Smooth muscle cell (in vitro differentiated cells): Measurements from ENCODE around the gene TRMT2A. TPM values are rescaled to one million over a fixed set of nuclear protein-coding genes. Genes with fewer than 3 reads are reported as not detected.
"Not testable (repeated sequence)": the region's sequence is repeated elsewhere in the genome, so short reads cannot be mapped to it uniquely, and the experiment has no call there.

Experiments
- DNase-seq: peaks from one replicate; lab custom pipeline; 2025; ENCODE audit not compliant: unreplicated experiment; lab: John Stamatoyannopoulos, UW
- H2AFZ ChIP-seq: fragments of 200-600 bp; sonication (generic); 2 replicates; pipeline ENCODE4 v1.6.0; 2016; ENCODE audit warnings: antibody characterized with exemption, low read depth, mild to moderate bottlenecking
- H3F3A ChIP-seq: fragments of 200-600 bp; sonication (generic); 2 replicates; pipeline ENCODE4 v1.6.0; 2017; ENCODE audit warnings: antibody characterized with exemption, low read depth
- H3K27ac ChIP-seq: fragments of 200-600 bp; sonication (generic); 2 replicates; pipeline ENCODE4 v1.5.1; 2016; ENCODE audit warnings: low read depth, mild to moderate bottlenecking
- H3K27me3 ChIP-seq: fragments of 200-600 bp; sonication (generic); 2 replicates; pipeline ENCODE4 v1.6.1; 2016; ENCODE audit warnings: low read depth, mild to moderate bottlenecking
- H3K36me3 ChIP-seq: fragments of 200-600 bp; sonication (generic); 2 replicates; pipeline ENCODE4 v1.5.1; 2016; ENCODE audit warnings: low read depth
- H3K4me1 ChIP-seq: fragments of 200-600 bp; sonication (generic); 2 replicates; pipeline ENCODE4 v1.5.1; 2016; ENCODE audit warnings: low read depth
- H3K4me2 ChIP-seq: fragments of 200-600 bp; sonication (generic); 2 replicates; pipeline ENCODE4 v1.6.0; 2016; ENCODE audit warnings: mild to moderate bottlenecking
- H3K4me3 ChIP-seq: fragments of 200-600 bp; sonication (generic); 2 replicates; pipeline ENCODE4 v1.5.1; 2016; ENCODE audit warnings: mild to moderate bottlenecking
- H3K79me2 ChIP-seq: fragments of 200-600 bp; sonication (generic); 2 replicates; pipeline ENCODE4 v1.6.0; 2016; ENCODE audit warnings: low read depth, mild to moderate bottlenecking
- H3K9ac ChIP-seq: fragments of 200-600 bp; sonication (generic); 2 replicates; pipeline ENCODE4 v1.6.0; 2016; ENCODE audit warnings: low read depth
- H3K9me3 ChIP-seq: fragments of 200-600 bp; sonication (generic); replicated peaks from 2 replicates; pipeline ENCODE4 v1.5.1; 2016; ENCODE audit warnings: low read depth
- H4K20me1 ChIP-seq: fragments of 200-600 bp; sonication (generic); 2 replicates; pipeline ENCODE4 v1.6.0; 2016; ENCODE audit warnings: low read depth
- WGBS: methylation state at CpG from one replicate; pipeline ENCODE4 v1.1.7; 2016; ENCODE audit warnings: low lambda C conversion rate; 5-methylcytosine and 5-hydroxymethylcytosine counted together
- polyA plus RNA-seq: library from polyadenylated mRNA; unstranded; fragments of >200 nt; fragmentation: Nextera tagmentation; extraction: Ambion mirVana; gene quantifications from 2 replicates; pipeline ENCODE4 v1.2.1, GENCODE V29; 2016
- total RNA-seq: library from RNA; depleted of rRNA; stranded (reverse); fragments of >200 nt; gene quantifications from 2 replicates; pipeline ENCODE4 v1.2.3, GENCODE V29; 2014
- TF ChIP-seq, protein P1 (sequence below): fragments of 200-600 bp; sonication (generic); IDR thresholded peaks from 2 replicates; pipeline ENCODE4 v1.5.1; 2017; ENCODE audit warnings: borderline replicate concordance, mild to moderate bottlenecking, antibody characterized with exemption; ENCODE audit not compliant: insufficient read depth, poor library complexity, severe bottlenecking

The TRMT2A gene
- total and polyA plus RNA-seq, 2 experiments from 2014 or later, result 21.1 to 32.1 TPM

DNA sequence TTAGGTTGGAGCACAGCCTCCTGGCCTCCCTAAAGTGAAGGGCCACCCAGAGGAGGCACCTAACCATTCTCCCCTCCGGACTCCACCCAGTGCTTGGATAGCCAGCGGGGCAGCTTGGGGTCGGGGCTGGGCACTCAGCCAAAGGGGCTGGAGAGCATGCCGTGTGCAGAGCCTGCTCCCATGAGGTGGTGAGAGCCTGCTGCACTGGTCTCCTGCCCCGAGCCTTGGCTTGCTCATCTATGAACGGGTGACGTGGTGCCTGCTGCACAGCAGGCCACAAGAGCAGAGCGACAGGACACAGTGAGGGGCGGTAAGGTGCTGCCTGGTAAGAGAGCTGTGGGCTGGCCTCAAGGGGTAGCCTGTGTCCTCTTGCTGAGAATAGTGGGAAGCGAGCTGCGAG, 47.8 kb upstream of the TRMT2A start:
- WGBS, result 99% methylated on average over 11 of the region's 11 CpGs
- Histone ChIP-seq H3K4me1 (no peaks in the 10 kb centered on the region), H2AFZ (no peak overlapping the region), H3K36me3 (no peaks in the 10 kb centered on the region), H3K79me2 (no peaks in the 10 kb centered on the region), H3K27me3 (no peaks in the 10 kb centered on the region), H4K20me1 (no peaks in the 10 kb centered on the region), H3K9ac (no peak overlapping the region), H3K4me3 (no peak overlapping the region), H3K27ac (no peak overlapping the region), H3F3A (no peaks in the 10 kb centered on the region), H3K9me3 (no peaks in the 10 kb centered on the region), H3K4me2 (no peak overlapping the region)
- TF ChIP-seq, protein P1, sequence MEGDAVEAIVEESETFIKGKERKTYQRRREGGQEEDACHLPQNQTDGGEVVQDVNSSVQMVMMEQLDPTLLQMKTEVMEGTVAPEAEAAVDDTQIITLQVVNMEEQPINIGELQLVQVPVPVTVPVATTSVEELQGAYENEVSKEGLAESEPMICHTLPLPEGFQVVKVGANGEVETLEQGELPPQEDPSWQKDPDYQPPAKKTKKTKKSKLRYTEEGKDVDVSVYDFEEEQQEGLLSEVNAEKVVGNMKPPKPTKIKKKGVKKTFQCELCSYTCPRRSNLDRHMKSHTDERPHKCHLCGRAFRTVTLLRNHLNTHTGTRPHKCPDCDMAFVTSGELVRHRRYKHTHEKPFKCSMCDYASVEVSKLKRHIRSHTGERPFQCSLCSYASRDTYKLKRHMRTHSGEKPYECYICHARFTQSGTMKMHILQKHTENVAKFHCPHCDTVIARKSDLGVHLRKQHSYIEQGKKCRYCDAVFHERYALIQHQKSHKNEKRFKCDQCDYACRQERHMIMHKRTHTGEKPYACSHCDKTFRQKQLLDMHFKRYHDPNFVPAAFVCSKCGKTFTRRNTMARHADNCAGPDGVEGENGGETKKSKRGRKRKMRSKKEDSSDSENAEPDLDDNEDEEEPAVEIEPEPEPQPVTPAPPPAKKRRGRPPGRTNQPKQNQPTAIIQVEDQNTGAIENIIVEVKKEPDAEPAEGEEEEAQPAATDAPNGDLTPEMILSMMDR, result no peak
- no peak for DNase-seq

DNA sequence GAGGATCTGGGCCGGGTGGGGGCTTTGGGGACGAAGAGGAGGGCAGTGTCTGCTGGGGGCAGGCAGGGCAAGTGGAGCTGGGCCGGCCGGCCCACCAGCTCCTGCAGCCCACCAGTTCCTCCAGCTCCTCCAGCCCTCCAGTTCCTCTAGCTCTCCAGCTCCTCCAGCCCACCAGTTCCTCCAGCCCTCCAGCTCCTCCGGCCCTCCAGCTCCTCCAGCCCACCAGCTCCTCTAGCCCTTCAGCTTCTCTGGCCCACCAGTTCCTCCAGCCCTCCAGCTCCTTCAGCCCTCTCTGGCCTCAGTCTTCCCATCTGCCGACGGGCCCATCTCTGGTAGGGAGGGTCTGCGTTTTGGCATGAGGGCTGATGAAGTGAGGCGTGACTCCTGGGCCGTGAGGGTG, 43.0 kb upstream of the TRMT2A start:
- no peaks in the 10 kb centered on the region for H3K79me2 ChIP-seq
- H3K9ac ChIP-seq, result no peak overlapping the region
- DNase-seq, result no peak
- H2AFZ ChIP-seq, result no peak overlapping the region
- 94% methylated on average over 7 of the region's 10 CpGs for WGBS
- H3K4me3 ChIP-seq, result no peak overlapping the region
- H3K9me3 ChIP-seq, result no peaks in the 10 kb centered on the region
- TF ChIP-seq, protein P1, result no peak
- no peak overlapping the region for H3K27ac ChIP-seq
- H3K36me3 ChIP-seq, result no peaks in the 10 kb centered on the region
- H3K4me2 ChIP-seq, result no peak overlapping the region
- no peaks in the 10 kb centered on the region for H4K20me1 ChIP-seq
- H3K27me3 ChIP-seq, result no peaks in the 10 kb centered on the region
- H3F3A ChIP-seq, result no peaks in the 10 kb centered on the region
- H3K4me1 ChIP-seq, result no peaks in the 10 kb centered on the region

DNA sequence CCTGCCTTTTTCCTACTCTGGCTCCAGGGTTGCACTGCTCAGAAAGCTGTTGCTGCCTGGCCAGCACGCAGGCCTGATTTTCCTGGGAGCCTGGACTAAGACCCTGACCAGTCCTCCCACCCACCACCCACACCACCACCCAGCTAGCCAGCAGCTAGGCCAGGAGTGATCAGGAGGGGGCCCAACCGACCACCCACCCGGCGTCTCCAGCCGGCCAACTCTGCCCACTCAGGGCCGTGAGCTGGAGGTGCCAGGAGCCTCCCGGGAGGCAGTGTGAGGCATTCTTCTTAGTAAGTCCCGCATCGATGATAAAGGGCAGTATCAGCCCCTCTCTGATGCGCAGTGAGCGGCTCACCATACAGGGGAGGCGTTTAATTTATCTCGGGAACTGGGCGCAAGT, 42.5 kb upstream of the TRMT2A start:
- not testable (repeated sequence) for H3K79me2 ChIP-seq, H3K36me3 ChIP-seq, H3K9ac ChIP-seq, DNase-seq, H3K27ac ChIP-seq, H3K4me2 ChIP-seq, H3F3A ChIP-seq, H2AFZ ChIP-seq, H3K27me3 ChIP-seq, H4K20me1 ChIP-seq, H3K9me3 ChIP-seq, H3K4me1 ChIP-seq, H3K4me3 ChIP-seq
- 91% methylated on average over 10 of the region's 14 CpGs for WGBS

DNA sequence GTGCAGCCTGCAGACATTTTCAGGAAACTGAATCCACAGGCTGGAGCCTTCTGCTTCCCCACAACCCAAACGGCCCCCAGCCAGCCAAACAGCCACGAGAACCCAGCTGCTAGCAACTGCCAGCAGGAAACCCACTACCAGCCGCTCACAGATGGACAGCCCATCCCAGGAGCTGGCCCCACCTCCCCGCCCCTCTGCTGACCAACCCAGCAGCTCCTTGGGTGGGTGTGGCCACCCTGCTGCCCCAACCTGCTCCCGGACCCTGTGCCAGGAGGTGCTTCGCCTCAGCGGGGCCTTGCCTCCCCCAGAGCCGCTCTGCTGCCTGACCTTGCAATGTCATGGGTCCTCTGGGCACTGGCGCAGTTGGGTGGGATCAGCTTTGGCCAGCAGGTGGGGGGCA, 42.0 kb upstream of the TRMT2A start:
- no peaks in the 10 kb centered on the region for H3K79me2 ChIP-seq
- TF ChIP-seq, protein P1, result no peak
- H3K27ac ChIP-seq, result no peak overlapping the region
- no peaks in the 10 kb centered on the region for H3K9me3 ChIP-seq
- H3K27me3 ChIP-seq, result no peaks in the 10 kb centered on the region
- WGBS, result 46% methylated on average over 9 of the region's 9 CpGs
- H2AFZ ChIP-seq, result no peak overlapping the region
- no peaks in the 10 kb centered on the region for H3K4me1 ChIP-seq
- H3K36me3 ChIP-seq, result no peaks in the 10 kb centered on the region
- no peaks in the 10 kb centered on the region for H4K20me1 ChIP-seq
- no peak overlapping the region for H3K9ac ChIP-seq
- no peak for DNase-seq
- H3K4me2 ChIP-seq, result no peak overlapping the region
- no peak overlapping the region for H3K4me3 ChIP-seq
- H3F3A ChIP-seq, result no peaks in the 10 kb centered on the region
